K562 (cell line): ENCODE measurements around the gene FRMD4B. TPM values are rescaled to one million over a fixed set of nuclear protein-coding genes. Genes with fewer than 3 reads are reported as not detected.

Experiments
- CBFA2T2 ChIP-seq: fragments of 450-650 bp; conservative IDR thresholded peaks from 2 replicates; pipeline ENCODE4 v1.6.1; 2017; ENCODE audit warnings: mild to moderate bottlenecking
- CHD7 ChIP-seq: fragments of 200-600 bp; sonication (generic); IDR thresholded peaks from one replicate; pipeline ENCODE4 v1.6.1; 2012; ENCODE audit warnings: mild to moderate bottlenecking, low read depth, low read length, inconsistent platforms
- ESRRB ChIP-seq: fragments of 250-450 bp; sonication (Bioruptor Pico); IDR thresholded peaks from 2 replicates; pipeline ENCODE4 v1.5.0; 2020; ENCODE audit warnings: mild to moderate bottlenecking, moderate library complexity, borderline replicate concordance
- MEF2D ChIP-seq: conservative IDR thresholded peaks from 2 replicates; pipeline ENCODE4 v1.6.1; 2016; ENCODE audit warnings: low read depth, missing genetic modification characterization, missing compliant biosample characterization
- SIN3A ChIP-seq, 2 experiments: fragments of 150-350 bp in 1 of 2; IDR thresholded peaks; 2 replicates each; pipeline ENCODE4 v1.6.1; 2011 to 2016; ENCODE audit warnings: borderline replicate concordance in 2 of 2, low read depth in 2 of 2, low read length in 2 of 2, mild to moderate bottlenecking in 2 of 2, moderate library complexity in 2 of 2; ENCODE audit not compliant: control insufficient read depth in 1 of 2
- ZFX ChIP-seq: sonication (generic); formaldehyde crosslinking; IDR thresholded peaks from 2 replicates; pipeline ENCODE4 v1.8.0; 2022; ENCODE audit warnings: mild to moderate bottlenecking, missing genetic modification reagents, moderate library complexity
- ZNF133 ChIP-seq: fragments of 250-450 bp; sonication (Bioruptor Pico); IDR thresholded peaks from 2 replicates; pipeline ENCODE4 v1.4.0; 2020; ENCODE audit warnings: mild to moderate bottlenecking
- ZNF175 ChIP-seq: fragments of 200-800 bp; sonication (Bioruptor generic); IDR thresholded peaks from 2 replicates; pipeline ENCODE4 v1.6.1; 2016; ENCODE audit warnings: low read depth, mild to moderate bottlenecking, missing genetic modification characterization, missing compliant biosample characterization
- polyA plus RNA-seq, 8 experiments: library from polyadenylated mRNA; depleted of rRNA in 4 of 8; stranded (reverse) in 5 of 8; unstranded in 3 of 8; fragments of >200 nt; fragmentation: Nextera tagmentation in 2 of 8; fragmentation: Illumina TruSeq in 1 of 8; extraction: Ambion mirVana in 2 of 8; extraction: Trizol in 1 of 8; gene quantifications; 2 replicates each; pipeline versions ENCODE4 v1.2.1 to v1.2.3, GENCODE V29; 2011 to 2014; ENCODE audit warnings: inconsistent platforms in 1 of 8, missing spikeins in 1 of 8
- total RNA-seq, 7 experiments: library from RNA; depleted of rRNA in 6 of 7; stranded (reverse); fragments of >200 nt in 6 of 7; fragmentation: Illumina TruSeq in 2 of 7; extraction: Trizol in 2 of 7; gene quantifications; 2 replicates each; pipeline versions ENCODE4 v1.2.1 to v1.2.3, GENCODE V29; 2011 to 2021; ENCODE audit warnings: low replicate concordance in 1 of 7

FRMD4B gene
- total and polyA plus RNA-seq, 9 of the 15 experiments (the other 6 are each of a cell fraction or from before 2014, with no cell fraction given) = 0.03 to 0.09 (median 0.04) TPM; not detected in 3

GRCh38 chr3:69403454-69403853 is 17.6 kb upstream of the FRMD4B start (continued):
- no peak for TF ChIP-seq CHD7
- no peak for TF ChIP-seq ZNF175 (CRISPR knock-in tag)
- no peak for TF ChIP-seq ZFX
- no peak for TF ChIP-seq SIN3A (IDR thresholded peaks at IDR 0.05; ENCODE audit: borderline replicate concordance in 2 of 2, control insufficient read depth in 1 of 2, low read depth in 2 of 2, low read length in 2 of 2)
- TF ChIP-seq ESRRB = no peak
- no peak for TF ChIP-seq CBFA2T2
- no peak for TF ChIP-seq MEF2D
- no peak for TF ChIP-seq ZNF133 (CRISPR knock-in tag)
